PC-3 (cell line): ENCODE measurements around the gene DHX34. TPM values are rescaled to one million over a fixed set of nuclear protein-coding genes. Genes with fewer than 3 reads are reported as not detected.
"Not testable (repeated sequence)": the region's sequence is repeated elsewhere in the genome, so short reads cannot be mapped to it uniquely, and the experiment has no call there.

Source experiments
- ATAC-seq: fragments of 200-7000 bp; cut with Tn5 transposase; 2 replicates; pipeline ENCODE4 v1.9.1; 2020; ENCODE audit warnings: mild to moderate bottlenecking, moderate library complexity
- BruUV-seq: library from RNA; stranded (reverse); fragments of 400-500 nt; replicated peaks from 2 replicates; lab custom pipeline; 2021; lab: Mats Ljungman, UMichigan
- CTCF ChIA-PET: fragments of 300-600 bp; sonication (Branson Sonifier 250); formaldehyde crosslinking; loops from one replicate; lab custom pipeline; 2022; ENCODE audit warnings: antibody characterized with exemption; lab: Charles Lee
- POLR2A ChIA-PET: fragments of 300-600 bp; sonication (Branson Sonifier 250); formaldehyde crosslinking; loops from one replicate; lab custom pipeline; 2022; ENCODE audit warnings: antibody characterized with exemption; ENCODE audit not compliant: unreplicated experiment; lab: Charles Lee
- DNase-seq: peaks from one replicate; pipeline ENCODE4 v3.0.0-alpha.2; 2015
- H2AFZ ChIP-seq: fragments of 300-600 bp; sonication (generic); 2 replicates; pipeline ENCODE4 v1.6.0; 2016; ENCODE audit warnings: antibody characterized with exemption, low read length
- H3F3A ChIP-seq: fragments of 300-600 bp; sonication (generic); one replicate; pipeline ENCODE4 v1.6.0; 2017; ENCODE audit warnings: antibody characterized with exemption, low read length, control low read depth, mild to moderate bottlenecking; ENCODE audit not compliant: unreplicated experiment
- H3K27ac ChIP-seq: fragments of 300-600 bp; sonication (generic); 2 replicates; pipeline ENCODE4 v1.5.1; 2016; ENCODE audit warnings: mild to moderate bottlenecking, low read length
- H3K27me3 ChIP-seq: fragments of 300-600 bp; sonication (generic); 2 replicates; pipeline ENCODE4 v1.6.1; 2016; ENCODE audit warnings: low read length, mixed read lengths
- H3K36me3 ChIP-seq: fragments of 300-600 bp; sonication (generic); 2 replicates; pipeline ENCODE4 v1.6.1; 2016; ENCODE audit warnings: low read depth, mixed run types, low read length, mixed read lengths
- H3K4me1 ChIP-seq: fragments of 300-600 bp; sonication (generic); 2 replicates; pipeline ENCODE4 v1.5.1; 2016; ENCODE audit warnings: low read length; ENCODE audit not compliant: insufficient read depth
- H3K4me2 ChIP-seq: fragments of 300-600 bp; sonication (generic); 2 replicates; pipeline ENCODE4 v1.6.0; 2016; ENCODE audit warnings: low read length
- H3K4me3 ChIP-seq: fragments of 300-600 bp; sonication (generic); 2 replicates; pipeline ENCODE4 v1.5.1; 2016; ENCODE audit warnings: mild to moderate bottlenecking, low read length, mixed read lengths
- H3K79me2 ChIP-seq: fragments of 300-600 bp; sonication (generic); 2 replicates; pipeline ENCODE4 v1.6.1; 2017; ENCODE audit warnings: low read length, mixed read lengths
- H3K9ac ChIP-seq: fragments of 300-600 bp; sonication (generic); 2 replicates; pipeline ENCODE4 v1.6.0; 2016; ENCODE audit warnings: mild to moderate bottlenecking, low read length
- H3K9me2 ChIP-seq: fragments of 300-600 bp; sonication (generic); replicated peaks from 2 replicates; pipeline ENCODE4 v1.6.1; 2016; ENCODE audit warnings: mixed run types, low read length, mixed read lengths
- H3K9me3 ChIP-seq: fragments of 300-600 bp; sonication (generic); 2 replicates; pipeline ENCODE4 v1.6.1; 2016; ENCODE audit warnings: low read length, mixed read lengths
- H4K20me1 ChIP-seq: fragments of 300-600 bp; sonication (generic); 2 replicates; pipeline ENCODE4 v1.6.1; 2016; ENCODE audit warnings: low read length, mixed read lengths
- EZH2 ChIP-seq: fragments of 300-600 bp; sonication (generic); IDR thresholded peaks from one replicate; pipeline ENCODE4 v1.6.1; 2017; ENCODE audit warnings: antibody characterized with exemption, mild to moderate bottlenecking, low read length; ENCODE audit not compliant: unreplicated experiment
- EZH2phosphoT487 ChIP-seq: fragments of 300-600 bp; sonication (generic); IDR thresholded peaks from 2 replicates; pipeline ENCODE4 v1.6.1; 2018; ENCODE audit warnings: mild to moderate bottlenecking, antibody characterized with exemption, low read length, borderline replicate concordance
- intact Hi-C: fragments of 100-400 bp; cut with micrococcal nuclease; formaldehyde crosslinking; loops from 2 replicates; pipeline ENCODE4 v1.9.0; 2023
- total RNA-seq: library from RNA; depleted of rRNA; stranded (reverse); fragments of >200 nt; gene quantifications from 2 replicates; pipeline ENCODE4 v1.2.3, GENCODE V29; 2014
- TF ChIP-seq, protein P1 (sequence below): fragments of 300-600 bp; sonication (generic); conservative IDR thresholded peaks from 2 replicates; pipeline ENCODE4 v1.5.1; 2017; ENCODE audit warnings: antibody characterized with exemption, low read depth, mild to moderate bottlenecking, low read length

Gene DHX34
- total RNA-seq, 1 experiment from 2014 or later, result 28.3 TPM

- no peaks in the 10 kb centered on the region for H4K20me1 ChIP-seq
- H3K4me1 ChIP-seq, result no peaks in the 10 kb centered on the region
- CTCF ChIA-PET, result no interaction called here
- POLR2A ChIA-PET, result no interaction called here
- no peak overlapping the region for H3K27ac ChIP-seq
- no peaks in the 10 kb centered on the region for H3K27me3 ChIP-seq
- H2AFZ ChIP-seq, result no peak overlapping the region
- H3K4me3 ChIP-seq, result no peak overlapping the region
- ATAC-seq (no peak), DNase-seq (no peak)
- H3K9ac ChIP-seq, result no peak overlapping the region
- no peaks in the 10 kb centered on the region for H3K9me3 ChIP-seq
- intact Hi-C loops, result no loop called here
- no peaks in the 10 kb centered on the region for H3K79me2 ChIP-seq
- TF ChIP-seq EZH2, result no peak
- no peak for TF ChIP-seq EZH2phosphoT487
- TF ChIP-seq, protein P1, sequence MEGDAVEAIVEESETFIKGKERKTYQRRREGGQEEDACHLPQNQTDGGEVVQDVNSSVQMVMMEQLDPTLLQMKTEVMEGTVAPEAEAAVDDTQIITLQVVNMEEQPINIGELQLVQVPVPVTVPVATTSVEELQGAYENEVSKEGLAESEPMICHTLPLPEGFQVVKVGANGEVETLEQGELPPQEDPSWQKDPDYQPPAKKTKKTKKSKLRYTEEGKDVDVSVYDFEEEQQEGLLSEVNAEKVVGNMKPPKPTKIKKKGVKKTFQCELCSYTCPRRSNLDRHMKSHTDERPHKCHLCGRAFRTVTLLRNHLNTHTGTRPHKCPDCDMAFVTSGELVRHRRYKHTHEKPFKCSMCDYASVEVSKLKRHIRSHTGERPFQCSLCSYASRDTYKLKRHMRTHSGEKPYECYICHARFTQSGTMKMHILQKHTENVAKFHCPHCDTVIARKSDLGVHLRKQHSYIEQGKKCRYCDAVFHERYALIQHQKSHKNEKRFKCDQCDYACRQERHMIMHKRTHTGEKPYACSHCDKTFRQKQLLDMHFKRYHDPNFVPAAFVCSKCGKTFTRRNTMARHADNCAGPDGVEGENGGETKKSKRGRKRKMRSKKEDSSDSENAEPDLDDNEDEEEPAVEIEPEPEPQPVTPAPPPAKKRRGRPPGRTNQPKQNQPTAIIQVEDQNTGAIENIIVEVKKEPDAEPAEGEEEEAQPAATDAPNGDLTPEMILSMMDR, result no peak
- H3K36me3 ChIP-seq, result no peaks in the 10 kb centered on the region; the same call in 1 of the 2 replicates
- BruUV-seq, result no TSS peak
- no peak overlapping the region for H3K4me2 ChIP-seq
- H3K9me2 ChIP-seq, result no peaks in the 10 kb centered on the region
- H3F3A ChIP-seq, result no peaks in the 10 kb centered on the region
Measured at GRCh38 chr19:47380559-47380958, 31.4 kb downstream of the DHX34 start.

GRCh38 chr19:47381121-47381520 is 32.0 kb downstream of the DHX34 start:
- H3K4me2 ChIP-seq, result no peak overlapping the region
- no peaks in the 10 kb centered on the region for H3K9me3 ChIP-seq
- DNase-seq, result no peak
- BruUV-seq, result no TSS peak
- no peak for ATAC-seq
- H3K9me2 ChIP-seq, result no peaks in the 10 kb centered on the region
- TF ChIP-seq, protein P1, result no peak
- no peak for TF ChIP-seq EZH2
- TF ChIP-seq EZH2phosphoT487, result no peak
- H3K9ac ChIP-seq, result no peak overlapping the region
- H3K27ac ChIP-seq, result no peak overlapping the region
- no peaks in the 10 kb centered on the region for H3K27me3 ChIP-seq
- H2AFZ ChIP-seq, result no peak overlapping the region
- H4K20me1 ChIP-seq, result no peaks in the 10 kb centered on the region
- no peaks in the 10 kb centered on the region for H3K4me1 ChIP-seq
- intact Hi-C loops, result no loop called here
- no peaks in the 10 kb centered on the region for H3F3A ChIP-seq
- H3K79me2 ChIP-seq, result no peaks in the 10 kb centered on the region
- no peak overlapping the region for H3K4me3 ChIP-seq
- no peaks in the 10 kb centered on the region for H3K36me3 ChIP-seq
- CTCF ChIA-PET, result interaction anchor here (0.7 kb wide), 1 partner anchor 135 kb away, joined by 3 read pairs; no protein-coding TSS in a partner anchor
- POLR2A ChIA-PET, result no interaction called here

DNA sequence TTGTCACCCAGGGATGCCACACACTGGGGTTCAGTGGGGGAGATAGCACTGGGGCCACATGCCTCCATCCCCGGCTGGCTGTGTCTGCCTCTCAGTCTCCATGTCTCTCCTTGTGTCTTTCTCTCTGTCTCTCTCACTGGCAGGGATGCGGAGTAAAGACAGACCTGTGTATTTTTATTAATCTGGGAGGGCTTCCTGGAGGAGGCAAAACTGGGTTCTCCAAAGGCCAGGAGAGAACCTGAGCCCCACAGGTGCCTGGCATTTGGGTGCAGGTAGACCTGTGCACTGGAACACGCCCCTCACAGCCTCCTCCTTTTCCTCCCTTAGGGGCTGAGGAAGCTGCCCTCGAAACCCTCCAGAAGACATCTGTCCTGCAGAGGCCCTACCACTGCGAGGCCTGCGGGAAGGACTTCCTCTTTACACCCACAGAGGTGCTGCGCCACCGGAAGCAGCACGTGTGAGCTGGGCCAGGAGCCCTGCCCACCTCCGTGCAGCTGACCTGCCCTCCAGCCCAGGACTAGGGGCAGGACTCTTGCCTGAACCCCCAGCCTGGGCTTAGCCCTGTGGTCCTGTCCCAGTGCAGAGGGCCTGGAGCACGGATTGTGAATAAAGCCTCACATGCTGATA is 32.7 kb downstream of the DHX34 start:
- BruUV-seq, result no TSS peak
- TF ChIP-seq EZH2 (no peak), EZH2phosphoT487 (no peak)
- TF ChIP-seq, protein P1, result no peak
- no peak overlapping the region for H3K4me3 ChIP-seq
- H3K9me3 ChIP-seq, result no peaks in the 10 kb centered on the region
- no peak for ATAC-seq
- H3K4me2 ChIP-seq, result no peak overlapping the region
- no peaks in the 10 kb centered on the region for H3K27me3 ChIP-seq
- ChIA-PET POLR2A (no interaction called here), CTCF (interaction anchor here (0.7 kb wide), 1 partner anchor 134 kb away, joined by 3 read pairs; no protein-coding TSS in a partner anchor)
- H3K79me2 ChIP-seq, result no peaks in the 10 kb centered on the region
- intact Hi-C loops, result no loop called here
- no peaks in the 10 kb centered on the region for H3F3A ChIP-seq
- H3K9ac ChIP-seq, result no peak overlapping the region
- no peak overlapping the region for H2AFZ ChIP-seq
- no peaks in the 10 kb centered on the region for H4K20me1 ChIP-seq
- no peaks in the 10 kb centered on the region for H3K36me3 ChIP-seq
- H3K4me1 ChIP-seq, result no peaks in the 10 kb centered on the region
- no peak overlapping the region for H3K27ac ChIP-seq
- no peak for DNase-seq
- no peaks in the 10 kb centered on the region for H3K9me2 ChIP-seq

- H3F3A ChIP-seq, ATAC-seq, H3K4me1 ChIP-seq, H3K79me2 ChIP-seq, H3K4me3 ChIP-seq, H3K9me2 ChIP-seq, POLR2A ChIA-PET, DNase-seq, intact Hi-C loops, H4K20me1 ChIP-seq, CTCF ChIA-PET, H3K9ac ChIP-seq, H2AFZ ChIP-seq, H3K4me2 ChIP-seq, BruUV-seq, H3K27me3 ChIP-seq, H3K27ac ChIP-seq, H3K9me3 ChIP-seq, H3K36me3 ChIP-seq: not testable (repeated sequence)
Measured at GRCh38 chr19:47383890-47384289, 34.8 kb downstream of the DHX34 start.
